ENCODE measurements around the gene AMER1.

DNA sequence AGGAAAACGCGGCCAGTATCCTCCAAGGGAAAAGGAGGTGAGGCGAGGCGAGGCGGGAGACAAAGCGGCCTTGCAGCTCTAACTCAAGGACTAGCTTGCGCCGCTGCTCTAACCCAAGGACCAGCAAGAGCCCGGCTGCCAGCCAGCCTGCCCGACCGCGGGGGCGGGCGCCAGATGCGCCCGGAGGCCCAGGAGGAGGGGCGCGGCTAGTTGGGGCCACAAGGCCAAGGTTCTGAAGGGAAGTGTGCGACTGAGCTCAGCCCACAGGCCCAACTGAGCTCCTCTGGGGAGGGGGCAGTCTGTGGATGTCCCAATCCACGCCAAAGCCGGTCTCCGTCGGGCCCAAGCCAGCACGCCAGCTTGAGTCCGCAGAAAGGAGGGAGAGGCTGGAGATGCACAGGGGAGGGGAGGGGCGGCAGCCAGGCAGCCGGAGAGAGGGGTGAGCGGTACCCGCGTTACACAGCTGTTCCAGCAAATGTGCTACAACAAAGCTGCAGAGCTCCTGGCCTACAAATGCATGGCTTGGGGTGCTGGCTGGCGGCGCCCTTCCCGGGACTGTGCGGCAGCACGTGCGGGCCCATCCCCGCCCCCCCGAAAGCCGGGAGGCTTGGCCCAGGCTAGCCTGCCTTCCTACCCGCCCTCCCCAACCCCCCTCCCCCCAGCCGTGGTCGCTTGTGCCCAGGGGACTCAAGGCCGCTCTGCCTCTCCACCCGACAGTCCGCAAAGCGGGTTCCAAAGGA, 637 bp downstream of the AMER1 start:
- TF ChIP-seq, protein P1, sequence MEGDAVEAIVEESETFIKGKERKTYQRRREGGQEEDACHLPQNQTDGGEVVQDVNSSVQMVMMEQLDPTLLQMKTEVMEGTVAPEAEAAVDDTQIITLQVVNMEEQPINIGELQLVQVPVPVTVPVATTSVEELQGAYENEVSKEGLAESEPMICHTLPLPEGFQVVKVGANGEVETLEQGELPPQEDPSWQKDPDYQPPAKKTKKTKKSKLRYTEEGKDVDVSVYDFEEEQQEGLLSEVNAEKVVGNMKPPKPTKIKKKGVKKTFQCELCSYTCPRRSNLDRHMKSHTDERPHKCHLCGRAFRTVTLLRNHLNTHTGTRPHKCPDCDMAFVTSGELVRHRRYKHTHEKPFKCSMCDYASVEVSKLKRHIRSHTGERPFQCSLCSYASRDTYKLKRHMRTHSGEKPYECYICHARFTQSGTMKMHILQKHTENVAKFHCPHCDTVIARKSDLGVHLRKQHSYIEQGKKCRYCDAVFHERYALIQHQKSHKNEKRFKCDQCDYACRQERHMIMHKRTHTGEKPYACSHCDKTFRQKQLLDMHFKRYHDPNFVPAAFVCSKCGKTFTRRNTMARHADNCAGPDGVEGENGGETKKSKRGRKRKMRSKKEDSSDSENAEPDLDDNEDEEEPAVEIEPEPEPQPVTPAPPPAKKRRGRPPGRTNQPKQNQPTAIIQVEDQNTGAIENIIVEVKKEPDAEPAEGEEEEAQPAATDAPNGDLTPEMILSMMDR (conservative IDR thresholded peaks at IDR 0.05; ENCODE audit: low read depth, low read length) = no peak
- TF ChIP-seq EZH2 (IDR thresholded peaks at IDR 0.05; ENCODE audit: low read length, unreplicated experiment) = no peak

Data from PC-3 (cell line).